GM18858 (cell line): Measurements from ENCODE around the gene CREB5.
"Not testable (repeated sequence)": the region's sequence is repeated elsewhere in the genome, so short reads cannot be mapped to it uniquely, and the experiment has no call there.

Experiments used
- ATAC-seq: cut with Tn5 transposase; IDR thresholded peaks from one replicate; pipeline ENCODE4 v1.9.1; 2021; ENCODE audit not compliant: unreplicated experiment

Gene CREB5

DNA sequence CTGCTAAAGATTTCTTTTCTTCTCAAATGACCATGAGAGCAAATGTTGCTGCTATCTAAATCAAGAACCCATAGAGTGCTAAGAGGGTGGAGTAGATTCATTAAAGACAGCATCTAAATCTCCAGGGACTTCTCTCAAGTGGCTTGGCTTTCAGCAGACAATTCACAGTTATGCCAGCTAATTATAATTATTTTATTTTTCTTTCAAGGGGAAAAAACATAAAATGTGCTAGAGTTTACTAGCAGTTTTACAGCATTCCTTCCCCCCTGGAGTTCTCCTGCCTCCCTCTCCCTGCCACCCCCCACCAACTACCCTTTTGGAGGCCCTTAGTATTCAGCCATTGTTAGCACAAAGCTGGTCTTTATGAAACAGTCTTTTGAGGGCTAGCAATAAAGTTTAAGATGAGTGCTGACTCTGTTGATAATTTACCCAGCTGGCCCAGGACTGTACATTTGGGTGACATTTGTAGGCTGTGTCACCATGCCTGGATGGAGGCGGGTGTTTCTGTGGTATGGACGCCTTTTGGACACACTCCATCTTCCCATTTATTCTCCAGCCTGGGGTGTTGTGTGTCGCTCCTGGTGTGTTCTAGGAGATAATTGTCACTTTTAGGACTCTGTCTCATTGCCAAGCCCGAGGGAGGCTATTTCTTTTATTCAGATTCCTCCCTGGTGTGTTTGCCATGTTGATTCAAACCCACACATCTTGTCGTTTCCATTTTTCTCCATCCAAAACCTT is 160.2 kb downstream of the CREB5 start:
- ATAC-seq: no peak

DNA sequence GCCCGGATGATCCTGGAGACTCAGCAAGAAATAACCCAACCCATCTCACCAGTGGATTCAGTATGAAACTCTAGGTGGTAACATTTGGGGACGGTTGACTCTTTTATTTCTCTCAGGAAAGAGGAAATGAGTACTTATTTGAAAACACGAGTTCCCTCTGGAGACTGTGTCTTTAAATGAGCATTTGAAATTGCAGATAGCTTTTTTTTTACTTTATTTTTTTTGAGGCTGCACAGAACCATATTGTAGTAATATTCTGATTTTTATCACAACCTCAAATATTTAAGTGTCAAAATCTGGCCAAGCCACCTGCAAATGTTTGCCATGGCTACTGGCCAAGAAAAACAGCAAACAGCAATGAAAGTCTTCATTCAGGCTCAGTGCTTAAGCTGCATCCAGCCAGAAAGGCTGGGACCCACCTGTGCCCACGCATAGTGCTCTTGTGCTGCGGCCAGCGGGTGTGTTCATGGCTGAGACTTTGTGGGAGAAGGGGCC is 160.8 kb downstream of the CREB5 start:
- ATAC-seq: no peak

DNA sequence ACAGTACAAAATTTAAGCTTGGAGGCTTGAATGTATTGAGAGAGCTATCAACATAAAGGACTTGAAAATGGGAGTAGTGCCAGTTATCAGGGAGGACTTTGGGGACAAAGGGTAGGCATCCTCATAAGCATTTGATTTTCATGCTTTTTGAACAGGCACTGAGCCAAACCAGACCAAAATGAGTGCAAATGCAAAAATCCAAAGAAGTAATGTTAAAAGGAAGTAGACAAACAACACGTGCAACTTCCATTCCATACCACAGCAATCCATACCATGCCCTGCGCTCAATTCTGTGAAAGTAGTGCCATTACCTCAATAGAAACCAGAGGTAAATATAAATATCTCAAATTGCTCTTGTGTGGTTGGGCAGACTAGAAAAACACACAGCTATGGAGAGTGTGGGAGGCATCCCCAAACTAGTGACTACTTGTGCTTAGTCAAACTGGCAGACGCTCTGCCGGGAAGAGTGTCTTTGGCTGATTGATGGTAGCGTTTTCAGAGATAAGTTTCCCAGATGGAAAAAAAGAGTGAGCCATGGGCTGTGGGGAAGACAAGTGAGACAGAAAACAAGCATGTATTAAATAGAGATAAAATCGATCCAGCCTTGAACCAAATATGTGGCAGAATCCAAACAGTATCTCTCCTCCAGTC is 161.5 kb downstream of the CREB5 start:
- ATAC-seq: no peak

DNA sequence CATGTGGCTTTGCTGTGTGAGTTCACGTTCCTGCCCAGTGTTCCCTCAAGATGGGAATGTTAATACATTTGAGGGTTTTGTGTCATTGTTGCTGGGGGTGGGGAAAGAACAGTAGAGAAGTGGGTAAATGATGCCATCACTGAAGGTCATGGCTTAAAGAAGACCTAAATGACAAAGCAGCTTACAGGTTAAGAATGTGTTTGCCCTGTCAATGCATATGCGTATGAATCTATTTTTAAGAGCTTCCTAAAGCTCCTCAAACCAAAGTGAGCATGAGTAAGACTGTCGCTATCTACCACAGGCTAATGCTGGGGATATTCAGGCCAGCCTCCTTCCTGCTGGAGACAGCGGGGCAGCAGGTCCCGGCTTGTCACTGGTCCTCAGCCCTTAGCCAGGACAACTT is 162.9 kb downstream of the CREB5 start:
- ATAC-seq: no peak

DNA sequence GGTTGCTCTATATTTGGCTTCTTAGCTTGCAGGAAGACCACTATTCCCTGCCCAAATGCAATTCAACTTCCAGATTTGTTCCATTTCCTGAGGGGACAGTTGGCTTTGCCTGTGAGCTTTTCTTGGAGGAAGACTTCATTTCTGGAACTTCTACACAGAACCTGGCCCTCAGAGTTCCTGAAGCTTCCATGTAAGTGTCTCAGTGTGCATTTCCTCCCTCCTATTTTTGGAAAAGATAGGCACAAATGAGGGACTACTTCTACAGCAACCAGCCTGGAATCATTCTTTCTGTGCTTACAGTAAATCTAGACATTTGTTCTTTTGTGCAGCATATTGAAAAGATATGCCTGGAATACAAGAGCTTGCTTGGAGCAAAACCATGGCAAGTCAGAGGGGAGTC is 164.3 kb downstream of the CREB5 start:
- ATAC-seq: no peak

DNA sequence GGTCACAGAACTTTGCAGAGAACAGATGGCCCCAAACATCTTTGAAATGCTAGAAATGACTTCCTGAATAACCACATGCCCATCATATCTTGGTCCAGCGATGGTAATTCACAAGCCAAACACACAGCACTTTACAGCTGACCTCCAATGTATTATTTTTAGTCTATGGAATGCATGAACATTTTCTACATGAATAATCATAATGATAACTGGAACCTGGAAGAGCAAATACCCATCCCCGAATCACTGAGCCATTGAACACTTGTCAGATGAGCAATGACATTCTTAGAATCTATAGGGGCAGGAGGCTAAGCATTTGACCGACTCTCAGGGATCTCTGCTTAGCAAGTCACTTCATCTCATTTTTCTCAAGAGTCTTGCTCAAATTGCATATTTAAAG is 167.3 kb downstream of the CREB5 start:
- no peak for ATAC-seq

DNA sequence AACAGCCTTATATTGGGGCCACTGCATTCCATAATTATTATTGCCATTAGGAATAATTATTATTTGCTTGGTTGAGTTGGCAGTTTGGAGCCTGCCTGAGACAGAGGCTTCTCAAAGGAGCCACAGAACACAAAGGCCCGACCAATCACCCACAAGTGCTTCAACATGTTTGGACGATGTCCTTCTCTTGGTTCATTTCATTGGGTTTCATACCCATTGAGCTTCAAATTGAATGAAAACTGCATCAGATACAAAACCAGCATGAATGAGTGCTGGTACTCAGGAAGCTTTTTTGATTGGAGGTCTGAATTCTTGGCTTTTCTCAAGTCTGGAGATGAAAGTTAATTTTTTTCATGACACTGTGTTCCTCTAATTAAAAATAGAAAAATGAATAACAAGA is 168.3 kb downstream of the CREB5 start:
- no peak for ATAC-seq

DNA sequence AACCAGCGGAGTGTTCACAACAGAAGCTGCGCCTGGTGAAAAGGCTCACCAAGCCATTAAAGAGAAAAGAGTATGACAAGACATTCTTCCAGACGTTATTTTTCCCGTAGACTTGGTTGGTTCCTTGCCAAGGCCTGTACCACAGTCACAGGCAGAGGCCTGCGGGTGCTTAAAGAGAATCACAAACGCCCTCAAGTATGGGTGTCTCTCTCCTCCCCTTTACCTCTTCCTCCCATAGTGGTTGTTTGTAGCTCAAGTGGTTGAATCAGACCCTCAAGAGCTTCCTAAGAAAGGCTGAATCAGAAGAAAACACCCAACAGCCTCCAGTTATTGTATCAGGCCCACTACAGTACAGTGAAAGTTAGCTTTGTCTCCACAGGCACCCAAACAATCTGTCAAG is 169.0 kb downstream of the CREB5 start:
- no peak for ATAC-seq

DNA sequence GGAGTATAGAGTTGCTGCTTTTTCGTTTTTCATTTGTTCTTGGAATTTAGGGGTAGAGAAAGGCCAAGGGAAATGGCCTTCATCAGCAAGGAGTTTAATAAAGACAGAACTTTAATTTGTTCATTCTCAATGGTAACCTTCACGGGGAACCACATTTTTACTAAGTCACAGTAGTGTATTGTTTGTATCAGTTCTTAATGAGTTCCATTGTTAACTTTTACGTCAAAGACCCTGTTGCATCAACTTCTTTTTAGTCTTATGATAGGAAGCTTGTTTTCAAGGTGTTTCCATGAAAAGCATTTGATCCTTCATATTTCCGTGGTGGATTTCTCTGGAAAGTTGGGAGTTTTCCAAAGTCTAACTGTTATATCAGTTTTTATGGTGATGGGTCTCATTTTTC is 169.9 kb downstream of the CREB5 start:
- no peak for ATAC-seq

DNA sequence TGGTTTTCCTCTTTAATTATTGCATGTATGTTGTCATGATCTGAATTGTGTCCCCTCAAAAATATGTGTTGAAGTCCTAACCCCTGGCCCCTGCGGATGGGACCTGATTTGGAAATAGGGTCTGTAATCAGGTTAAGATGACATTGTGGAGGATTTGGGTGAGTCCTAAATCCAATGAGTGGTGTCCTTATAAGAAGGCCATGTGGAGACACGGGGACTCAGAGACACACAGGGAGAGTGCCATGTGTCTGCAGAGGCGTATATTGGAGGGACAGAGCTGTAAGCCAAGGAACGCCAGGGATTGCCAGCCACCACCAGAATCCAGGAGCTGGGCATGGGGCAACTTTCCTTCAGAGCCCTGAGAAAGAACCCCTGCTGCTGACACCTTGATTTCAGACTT is 171.9 kb downstream of the CREB5 start:
- ATAC-seq: no peak

DNA sequence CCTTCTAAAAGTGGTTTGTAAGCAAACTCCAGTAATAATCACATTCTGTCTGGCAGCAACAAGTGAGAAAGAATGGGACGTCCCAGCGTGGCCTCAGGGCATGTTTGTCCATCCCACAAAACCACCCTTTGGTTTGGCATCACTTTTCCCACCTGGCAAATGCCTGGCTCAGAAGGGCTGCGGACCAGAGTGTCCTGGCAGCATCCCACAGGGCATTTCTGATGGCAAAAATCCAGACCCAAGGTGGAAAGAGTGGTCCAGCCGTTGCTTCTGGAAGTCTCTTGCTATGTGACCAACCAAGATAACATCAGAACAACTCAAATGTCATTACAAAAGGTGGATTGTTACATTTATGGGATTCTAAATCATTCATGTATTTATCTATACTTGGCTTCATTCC is 174.4 kb downstream of the CREB5 start:
- no peak for ATAC-seq

DNA sequence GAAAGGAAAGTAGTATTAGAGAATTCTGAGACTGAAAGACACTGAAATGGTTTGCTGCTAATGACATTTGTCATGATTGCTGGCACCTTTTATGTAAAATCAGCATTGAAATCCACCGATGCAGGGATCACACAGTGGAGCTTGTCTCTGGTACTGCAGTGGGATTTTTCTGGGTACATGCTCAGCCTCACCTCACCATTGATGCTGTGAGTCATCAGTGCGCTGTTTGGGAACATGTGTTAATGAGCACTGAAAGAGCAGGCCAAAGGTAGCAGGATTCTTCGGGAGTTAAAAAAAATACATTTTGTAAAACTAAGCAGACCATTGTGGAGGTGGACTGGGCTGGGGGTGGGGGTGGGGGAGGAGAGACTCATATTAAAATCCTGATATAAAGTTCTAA is 174.9 kb downstream of the CREB5 start:
- no peak for ATAC-seq

DNA sequence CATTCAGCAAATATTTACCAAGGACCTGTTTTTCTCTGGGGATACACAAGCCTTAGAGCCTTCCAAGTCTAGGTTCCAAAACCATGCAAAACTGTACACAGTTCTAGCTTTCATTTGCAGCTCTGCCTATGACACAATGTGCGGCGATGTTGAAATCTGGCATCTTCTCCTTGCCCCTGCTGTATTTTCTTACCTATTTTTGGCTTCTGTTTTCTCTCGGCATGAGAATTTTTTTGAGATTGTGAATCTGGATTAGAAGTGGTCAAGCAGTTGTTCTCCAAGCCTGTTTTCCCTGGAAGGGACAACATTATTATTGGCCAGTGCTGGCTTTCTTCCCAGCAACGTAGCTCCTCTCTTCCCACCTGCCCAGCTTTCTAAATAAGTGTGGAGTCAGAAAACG is 176.3 kb downstream of the CREB5 start:
- ATAC-seq: no peak

DNA sequence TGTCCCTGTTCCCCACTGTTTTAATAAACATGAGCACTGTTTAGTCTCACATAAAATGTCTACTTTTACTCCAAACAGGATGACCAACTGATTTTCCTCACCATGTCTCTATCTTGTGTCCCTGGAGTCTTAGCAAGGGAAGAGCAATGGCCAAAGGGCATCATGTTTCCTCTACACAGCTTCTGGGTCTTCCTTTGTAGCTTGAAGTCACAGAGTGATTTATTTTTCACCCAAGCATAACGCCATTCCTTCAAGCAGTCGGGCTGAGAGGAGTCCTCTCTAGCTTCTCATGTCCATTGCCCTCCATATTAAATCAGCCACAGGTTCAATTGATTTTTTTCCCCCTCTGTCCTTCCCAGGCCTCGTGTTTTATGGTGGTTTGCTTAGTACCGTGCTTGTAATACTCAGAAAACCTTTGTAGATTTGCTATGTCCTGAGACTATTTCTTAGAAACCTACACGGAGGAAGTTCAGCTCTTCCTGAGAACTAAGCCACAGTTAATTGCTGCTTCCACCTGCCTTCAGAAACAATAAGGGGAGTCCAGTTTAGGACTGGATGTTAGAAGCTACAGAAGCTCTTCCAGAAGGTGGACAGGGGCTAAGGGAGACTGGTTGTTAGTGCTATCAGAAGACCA is 178.8 kb downstream of the CREB5 start:
- no peak for ATAC-seq

DNA sequence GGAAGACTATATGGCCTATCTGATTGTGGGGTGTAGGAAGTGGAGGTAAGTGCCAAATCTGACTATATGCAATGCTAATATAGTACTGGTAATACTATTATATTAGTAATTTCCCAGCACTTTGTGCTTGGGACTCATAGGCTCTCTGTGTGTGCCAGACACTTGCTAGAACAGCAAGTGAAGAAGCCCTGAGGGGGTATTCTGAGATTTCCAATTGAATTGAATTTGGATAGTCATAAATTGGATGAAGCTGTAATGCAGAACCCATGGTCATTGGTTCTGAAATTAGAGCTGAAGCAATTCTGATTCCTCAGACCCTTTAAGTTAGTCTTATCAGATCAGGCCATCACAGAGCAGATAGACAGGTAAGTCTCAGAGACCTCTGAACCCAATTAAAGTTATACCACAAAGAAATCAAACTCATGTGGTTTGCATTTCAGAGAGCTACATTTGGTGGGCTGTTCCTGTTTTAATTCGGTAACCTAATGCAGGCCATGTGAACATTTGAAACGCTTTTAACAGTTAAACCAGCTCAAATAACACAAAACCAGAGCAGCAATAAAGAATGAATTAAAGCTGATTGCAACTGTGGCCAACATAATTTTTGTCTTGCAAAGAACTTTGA is 179.5 kb downstream of the CREB5 start:
- no peak for ATAC-seq

DNA sequence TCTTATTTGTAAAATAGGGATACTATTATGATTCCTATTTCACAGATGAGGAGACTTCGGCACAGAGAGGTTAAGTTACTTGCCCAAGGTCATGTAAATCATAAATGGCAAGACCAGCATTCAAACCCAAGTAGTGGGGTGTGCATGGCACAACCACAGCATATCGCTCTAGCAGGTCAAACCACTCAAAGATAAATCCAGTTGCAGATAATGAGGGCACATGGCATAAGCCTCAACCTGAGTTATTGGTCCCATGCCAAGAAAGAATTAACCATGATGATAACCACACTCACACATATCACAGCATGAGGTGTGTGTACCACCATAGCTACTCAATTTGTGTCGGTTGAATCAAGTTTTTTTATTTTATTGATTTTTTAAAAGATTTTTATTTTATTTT is 180.5 kb downstream of the CREB5 start:
- no peak for ATAC-seq

DNA sequence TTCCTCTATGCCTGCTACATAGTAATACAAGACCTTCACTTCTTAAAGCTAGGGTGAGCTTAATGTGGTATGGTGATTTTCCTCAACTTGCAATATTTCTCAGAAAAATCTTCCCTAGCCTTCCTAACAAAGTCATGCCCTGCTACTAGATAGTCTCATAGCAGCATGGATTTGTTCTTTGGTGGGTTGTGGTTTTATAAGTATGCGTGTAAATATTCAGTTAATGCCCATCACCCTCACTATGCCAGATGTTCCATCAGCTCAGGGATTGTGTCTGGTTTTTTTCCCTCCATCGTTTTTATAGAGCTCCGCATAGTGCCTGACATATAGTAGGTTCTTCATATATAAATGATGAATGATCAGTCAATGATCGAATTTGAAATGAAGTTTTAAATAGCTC is 182.8 kb downstream of the CREB5 start:
- ATAC-seq: no peak

DNA sequence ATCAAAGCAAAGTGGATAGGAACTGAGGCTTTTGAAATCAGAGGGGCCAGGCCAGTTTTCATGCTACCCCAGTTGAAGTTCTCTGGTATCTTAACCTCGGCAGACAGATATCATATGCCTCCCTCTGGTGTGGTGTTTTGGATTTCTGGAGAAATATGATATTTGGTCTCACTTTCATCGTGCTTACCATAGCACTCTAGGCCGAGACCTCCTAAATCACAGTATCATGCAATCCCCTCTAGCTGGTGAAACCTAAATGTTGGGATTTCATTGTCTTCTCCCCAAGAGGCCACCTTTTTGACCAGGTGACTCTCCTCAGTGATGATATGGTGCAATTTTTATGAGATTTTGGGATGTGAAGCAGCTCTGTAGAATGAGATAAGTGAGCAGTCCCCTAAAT is 183.5 kb downstream of the CREB5 start:
- ATAC-seq: no peak

DNA sequence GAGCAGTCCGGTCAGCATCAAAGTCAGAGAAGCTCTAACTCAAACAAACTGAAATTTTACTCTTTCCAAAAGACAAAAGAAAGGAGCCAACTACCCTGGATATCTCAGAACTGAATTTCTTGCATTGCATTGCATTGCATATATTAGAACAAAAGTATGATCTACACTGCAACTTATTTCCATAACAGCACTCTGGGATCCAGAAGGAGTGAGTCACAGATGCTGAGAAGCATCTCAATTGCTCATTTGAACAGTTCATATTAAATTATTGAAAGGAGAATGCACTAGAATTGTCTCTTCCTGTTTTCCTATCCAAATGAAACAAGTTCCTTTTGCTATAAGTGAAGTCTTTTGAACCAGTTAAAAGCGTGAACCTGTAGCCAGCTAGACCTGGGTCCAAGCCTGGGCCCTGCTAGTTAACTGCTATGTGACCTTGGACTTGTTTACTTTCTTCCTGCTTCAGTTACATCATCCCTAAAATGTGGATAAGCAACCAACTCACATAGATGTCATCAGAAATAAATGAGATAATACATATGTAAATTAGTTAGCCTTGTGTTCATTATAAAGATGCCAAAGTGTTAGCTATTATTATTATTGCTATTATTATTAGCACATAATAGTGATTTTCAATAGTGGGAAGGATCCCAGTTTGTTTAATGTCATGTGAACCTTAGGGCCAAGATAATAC is 184.1 kb downstream of the CREB5 start:
- ATAC-seq: no peak

DNA sequence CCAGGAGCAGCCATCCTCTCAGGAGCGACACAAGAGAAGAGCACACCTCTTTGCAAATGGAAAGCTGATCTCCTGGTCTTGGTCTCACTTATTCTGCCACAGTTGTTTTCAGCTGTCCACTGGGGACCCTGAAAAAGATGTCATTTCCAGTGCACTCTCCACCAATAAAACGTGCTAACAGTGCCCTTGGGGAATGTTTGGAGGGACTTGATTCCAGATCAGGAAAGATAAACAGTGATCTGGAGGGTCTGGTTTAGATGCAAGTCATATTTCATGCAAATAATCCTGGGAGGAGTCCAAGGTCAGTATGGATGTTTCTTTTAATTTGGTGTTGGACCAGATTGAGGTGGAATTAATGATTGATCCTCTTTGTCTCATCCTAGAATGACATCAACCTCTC is 185.0 kb downstream of the CREB5 start:
- ATAC-seq: no peak

DNA sequence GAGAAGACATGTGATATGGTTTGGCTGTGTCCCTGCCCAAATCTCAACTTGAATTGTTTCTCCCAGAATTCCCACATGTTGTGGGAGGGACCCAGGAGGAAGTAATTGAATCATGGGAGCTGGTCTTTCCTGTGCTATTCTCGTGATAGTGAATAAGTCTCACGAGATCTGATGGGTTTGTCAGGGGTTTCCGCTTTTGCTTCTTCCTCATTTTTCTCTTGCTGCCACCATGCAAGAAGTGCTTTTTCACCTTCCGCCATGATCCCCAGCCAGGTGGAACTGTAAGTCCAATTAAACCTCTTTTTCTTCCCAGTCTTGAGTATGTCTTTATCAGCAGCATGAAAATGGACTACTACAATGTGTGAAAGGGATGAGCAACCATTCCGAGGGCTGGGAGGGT is 185.7 kb downstream of the CREB5 start:
- ATAC-seq: not testable (repeated sequence)
